BJ (cell line): ENCODE data around the gene CR2. TPM values are rescaled to one million over a fixed set of nuclear protein-coding genes. Genes with fewer than 3 reads are reported as not detected.

Experiments used
- polyA plus RNA-seq: library from polyadenylated mRNA; depleted of rRNA; stranded (reverse); fragments of >200 nt; gene quantifications from 2 replicates; pipeline ENCODE4 v1.2.3, GENCODE V29; 2011; rRNA removed

The CR2 gene
- polyA plus RNA-seq, 1 experiment, result not detected

Other genes with a start within 250 kb of the CR2 start
- gene CD55, start 132.7 kb upstream of the CR2 start, polyA plus RNA-seq, result 31.0 and 51.0 TPM in 2 replicates
- not detected in 2 replicates for gene CR1, start 41.8 kb downstream of the CR2 start, polyA plus RNA-seq
- not detected in 2 replicates for gene CR1L, start 190.8 kb downstream of the CR2 start, polyA plus RNA-seq